Epidermal melanocyte (primary cell): ENCODE results near the gene TPSB2.
"Not testable (repeated sequence)": the region's sequence is repeated elsewhere in the genome, so short reads cannot be mapped to it uniquely, and the experiment has no call there.

Experiments used
- DNase-seq: peaks from one replicate; pipeline ENCODE4 v3.0.0; 2011; ENCODE audit warnings: low spot score; ENCODE audit not compliant: insufficient read length

Gene TPSB2

DNA sequence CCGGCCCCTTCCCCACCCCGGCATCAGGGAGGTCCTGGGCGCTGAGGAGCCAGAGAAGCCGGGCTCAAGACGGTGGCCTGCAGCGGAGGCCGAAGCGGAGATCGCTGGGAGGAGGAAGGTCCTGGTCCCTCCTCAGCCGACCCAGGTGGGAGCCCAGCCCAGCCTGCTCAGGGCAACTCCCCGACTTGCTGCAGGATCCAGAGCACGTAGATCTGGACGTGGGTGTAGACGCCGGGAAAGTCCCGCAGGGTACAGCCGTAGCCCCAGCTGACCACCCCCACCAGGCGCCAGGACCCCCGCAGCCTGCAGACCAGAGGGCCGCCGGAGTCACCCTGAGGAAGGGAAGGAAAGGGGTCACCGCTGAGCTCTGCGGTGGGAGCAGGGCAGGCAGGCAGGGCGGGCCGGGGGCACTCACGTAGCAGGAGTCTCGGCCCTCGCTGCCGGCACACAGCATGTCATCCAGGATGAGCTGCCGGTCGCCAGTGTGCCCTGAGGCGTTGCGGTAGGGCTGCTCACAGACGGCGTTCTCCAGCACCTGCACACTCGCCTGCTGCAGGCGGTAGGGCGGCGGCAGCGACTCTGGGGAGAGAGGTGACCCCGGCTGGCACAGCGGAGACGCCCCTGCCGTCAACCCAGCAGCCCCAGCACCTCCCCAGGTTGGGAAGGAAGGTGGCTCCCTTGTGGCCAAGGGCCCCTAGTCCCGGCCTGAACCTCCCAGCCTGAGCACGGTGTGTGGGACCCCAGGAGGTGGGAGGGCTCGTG, 31.3 kb upstream of the TPSB2 start:
- DNase-seq, result no peak

DNA sequence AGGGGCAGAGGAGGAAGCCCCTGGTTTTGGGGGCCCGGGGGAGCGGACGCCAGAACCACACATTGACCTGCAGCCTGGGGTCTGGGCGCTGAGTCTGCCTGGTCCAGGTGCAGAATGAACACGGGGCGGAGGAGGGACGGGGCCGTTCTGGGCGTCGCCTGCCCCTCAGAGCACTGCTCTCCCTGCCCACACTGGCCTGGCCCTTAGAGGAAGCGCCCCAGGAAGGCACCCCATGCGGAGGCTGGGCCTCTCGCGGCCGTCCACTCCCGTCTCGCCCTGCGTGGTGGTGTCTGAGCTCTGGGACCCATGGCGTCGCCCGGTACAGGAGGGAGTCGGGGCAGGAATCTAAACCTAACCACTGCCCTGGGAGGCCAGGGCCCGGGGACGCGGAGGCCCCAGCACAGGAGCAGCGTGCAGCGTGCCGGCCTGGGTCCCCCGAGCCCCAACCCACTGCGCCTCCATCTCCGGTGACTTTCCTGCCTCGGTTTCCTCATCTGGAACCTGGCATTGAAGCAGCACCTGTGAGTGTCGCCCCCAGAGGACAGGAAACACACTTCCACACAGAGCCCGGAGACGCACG, 30.2 kb upstream of the TPSB2 start:
- DNase-seq, result no peak

- DNase-seq, result no peak
These were observed 29.7 kb upstream of the TPSB2 start for GRCh38 chr16:1259760-1260068.

DNA sequence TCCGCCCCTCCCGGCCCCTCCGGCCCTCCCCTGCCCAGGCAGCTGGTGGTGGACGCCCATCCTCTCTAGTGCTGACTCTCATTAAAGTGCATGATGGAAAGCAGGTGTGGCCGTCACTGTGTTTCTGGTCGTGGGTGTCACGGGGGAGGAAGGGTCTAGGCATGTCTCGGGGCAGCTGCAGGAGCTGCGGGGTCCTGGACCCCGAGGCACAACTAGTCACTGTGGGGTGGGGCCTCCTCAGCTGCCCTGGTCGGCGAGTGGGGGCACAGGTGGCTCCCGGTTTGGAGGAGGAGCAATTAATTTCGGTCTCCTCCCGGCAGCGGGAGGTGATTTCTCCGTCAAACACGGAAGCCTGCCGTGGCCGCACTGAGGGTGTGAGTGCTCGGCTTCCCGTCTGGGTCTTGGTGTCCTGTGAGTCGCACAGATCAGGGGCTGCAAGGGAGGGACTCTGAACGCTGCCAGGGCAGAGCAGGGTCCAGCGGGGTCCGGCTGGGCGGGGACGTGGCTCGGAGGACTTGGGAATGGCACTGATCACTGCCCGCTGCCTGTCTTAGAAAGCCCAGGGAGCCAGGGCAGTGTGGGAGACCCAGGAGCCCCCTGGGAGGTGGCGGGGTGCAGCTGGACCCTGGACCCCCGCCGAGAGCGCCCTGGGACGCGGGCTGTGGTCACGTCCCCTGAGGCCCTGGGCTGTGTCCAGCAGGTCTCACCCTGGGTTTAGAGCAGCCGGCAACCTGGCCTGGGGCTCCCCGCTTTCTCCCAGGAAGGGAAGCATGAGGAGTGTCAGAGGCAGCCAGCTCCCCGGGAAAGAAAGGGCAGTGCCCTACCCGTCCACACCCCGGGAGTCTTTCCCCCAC, 29.1 kb upstream of the TPSB2 start:
- DNase-seq, result no peak

DNA sequence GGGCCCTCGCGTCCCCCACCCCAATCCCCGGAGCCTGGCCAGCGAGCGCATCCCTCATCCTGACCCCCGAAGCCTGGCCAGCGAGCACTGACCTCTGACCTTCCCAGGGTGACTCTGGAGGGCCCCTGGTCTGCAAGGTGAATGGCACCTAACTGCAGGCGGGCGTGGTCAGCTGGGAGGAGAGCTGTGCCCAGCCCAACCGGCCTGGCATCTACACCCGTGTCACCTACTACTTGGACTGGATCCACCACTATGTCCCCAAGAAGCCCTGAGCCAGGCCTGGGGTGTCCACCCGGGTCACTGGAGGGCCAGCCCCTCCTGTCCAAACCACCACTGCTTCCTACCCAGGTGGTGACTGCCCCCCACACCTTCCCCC, 28.2 kb upstream of the TPSB2 start:
- no peak for DNase-seq

DNA sequence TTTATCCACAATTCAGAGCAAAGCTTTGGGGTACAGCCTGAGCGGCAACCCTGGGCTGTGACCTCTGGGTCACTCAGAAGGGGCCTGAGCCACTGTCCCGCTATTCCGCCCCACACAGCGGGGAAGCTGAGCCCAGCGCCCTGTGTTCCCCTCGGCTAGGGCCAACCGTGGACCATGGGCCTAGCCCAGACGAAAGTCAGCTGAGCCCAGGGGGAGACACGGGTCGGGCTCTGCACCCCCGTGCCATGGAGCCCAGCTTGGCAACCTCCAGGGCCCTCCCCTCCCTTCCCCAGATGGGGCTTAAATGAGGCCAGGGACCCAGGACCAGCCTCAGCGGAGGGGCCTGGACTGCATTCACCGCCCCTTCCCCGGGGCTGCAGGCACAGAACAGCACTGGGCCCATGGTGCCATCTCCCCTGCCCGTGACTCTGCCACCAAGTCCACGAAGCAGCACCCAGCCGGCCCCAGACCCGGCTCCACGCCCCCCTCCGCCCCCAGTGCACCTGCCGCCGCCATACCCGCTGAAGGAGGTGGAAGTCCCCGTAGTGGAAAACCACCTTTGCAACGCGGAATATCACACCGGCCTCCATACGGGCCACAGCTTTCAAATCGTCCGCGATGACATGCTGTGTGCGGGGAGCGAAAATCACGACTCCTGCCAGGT, 27.7 kb upstream of the TPSB2 start:
- no peak for DNase-seq

- no peak for DNase-seq
These were observed 26.9 kb upstream of the TPSB2 start for GRCh38 chr16:1256874-1257322.

GRCh38 chr16:1256296-1256873, 26.4 kb upstream of the TPSB2 start:
- not testable (repeated sequence) for DNase-seq

DNA sequence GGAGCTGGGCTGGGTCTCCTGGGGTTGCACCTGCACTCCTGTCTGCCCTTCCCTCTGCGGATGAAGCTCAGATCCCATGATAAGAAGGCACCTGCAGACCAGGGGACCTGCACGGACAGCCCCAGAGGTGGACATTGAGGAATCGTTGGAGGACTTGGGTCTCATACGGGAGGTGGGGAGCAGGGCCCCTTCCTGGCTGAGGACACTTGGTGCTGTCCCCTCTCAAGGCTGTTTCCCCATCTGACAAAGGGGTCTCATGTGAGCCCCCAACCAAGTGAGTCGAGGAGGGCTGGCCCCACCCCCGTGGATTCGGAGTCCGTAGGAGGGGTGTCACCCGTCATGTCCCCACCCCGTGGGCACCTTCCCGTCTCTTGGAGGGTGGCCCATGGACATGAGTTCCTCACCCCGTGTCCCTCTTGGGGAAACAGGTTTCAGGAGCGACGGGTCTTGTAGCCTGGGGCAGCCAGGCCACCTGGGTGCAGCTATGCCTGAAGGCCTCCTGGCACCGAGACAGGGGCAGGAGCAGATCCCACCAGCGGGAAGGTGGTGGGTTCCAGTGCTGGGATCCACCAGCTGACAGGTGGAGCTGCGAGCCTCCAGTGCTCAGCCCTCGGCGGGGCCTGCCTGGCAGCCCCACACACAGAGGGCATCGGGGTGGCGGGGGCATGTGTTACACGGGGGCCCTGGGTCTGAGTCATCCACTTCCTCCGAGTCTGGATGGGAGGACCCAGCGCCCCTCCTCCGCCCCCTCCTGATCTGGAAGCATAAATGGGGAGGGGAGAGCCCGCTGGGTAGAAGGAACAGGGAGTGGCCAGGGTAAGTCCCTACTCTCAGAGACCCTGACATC, 25.5 kb upstream of the TPSB2 start, which contains the start of gene TPSD1:
TPSD1 (plus strand) TSS at position 794 of the 847 bp plus-strand sequence. CDS start 212 bp downstream, outside the sequence.
- DNase-seq, result not testable (repeated sequence)

GRCh38 chr16:1254821-1255220, 24.8 kb upstream of the TPSB2 start:
- not testable (repeated sequence) for DNase-seq

- DNase-seq, result not testable (repeated sequence)
These were observed 23.8 kb upstream of the TPSB2 start for GRCh38 chr16:1253701-1254364.

GRCh38 chr16:1249031-1249755, 19.2 kb upstream of the TPSB2 start:
- DNase-seq, result not testable (repeated sequence)

GRCh38 chr16:1247903-1248537, 18.0 kb upstream of the TPSB2 start:
- DNase-seq, result not testable (repeated sequence)

DNA sequence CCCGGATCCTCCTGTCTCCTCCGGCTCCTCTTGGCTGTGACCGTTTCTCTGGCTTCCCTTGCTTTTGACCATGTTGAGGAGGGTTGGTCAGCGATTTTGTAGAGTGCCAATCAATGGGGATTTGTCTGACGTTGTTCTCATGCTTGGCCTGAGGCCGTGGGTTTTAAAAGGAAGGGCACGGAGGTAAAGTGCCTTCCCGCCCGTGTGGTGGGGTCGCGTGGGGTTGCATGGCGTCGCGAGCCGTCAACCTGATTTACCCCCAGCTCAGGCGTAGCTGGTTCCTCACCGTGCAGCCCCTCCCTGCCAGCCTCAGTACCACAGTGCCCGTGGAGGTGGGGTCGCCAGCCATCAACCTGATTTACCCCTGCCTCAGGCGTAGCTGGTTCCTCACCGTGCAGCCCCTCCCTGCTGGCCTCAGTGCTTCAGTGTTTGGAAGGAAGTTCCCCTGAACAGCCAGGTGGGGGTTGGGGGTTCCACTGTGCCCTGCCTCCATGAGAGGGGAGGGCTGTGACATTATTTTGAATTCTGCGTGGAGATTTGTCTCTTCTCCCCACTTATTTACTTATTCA, 15.6 kb upstream of the TPSB2 start:
- no peak for DNase-seq

DNA sequence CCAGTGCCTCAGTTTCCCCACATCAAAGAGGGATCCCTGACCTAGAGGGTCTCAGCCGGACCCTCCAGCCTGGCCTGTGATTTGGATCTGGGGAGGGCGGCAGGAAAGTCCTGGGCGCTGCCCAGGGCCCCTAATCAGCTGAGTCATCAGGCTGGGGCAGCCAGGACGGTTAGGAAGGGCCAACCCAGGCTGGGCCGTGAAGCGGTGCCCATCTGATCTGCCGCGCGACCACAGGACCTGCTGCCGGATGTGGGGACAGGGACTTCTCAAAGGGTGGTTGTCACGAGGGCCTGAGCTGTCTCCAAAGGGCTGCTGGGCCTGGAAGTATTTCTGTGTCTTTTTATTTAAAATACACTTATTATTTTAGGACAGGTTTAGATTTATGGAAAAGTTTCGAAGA, 14.9 kb upstream of the TPSB2 start:
- no peak for DNase-seq

- DNase-seq, result not testable (repeated sequence)
These were observed 14.2 kb upstream of the TPSB2 start for GRCh38 chr16:1243907-1244850.

DNA sequence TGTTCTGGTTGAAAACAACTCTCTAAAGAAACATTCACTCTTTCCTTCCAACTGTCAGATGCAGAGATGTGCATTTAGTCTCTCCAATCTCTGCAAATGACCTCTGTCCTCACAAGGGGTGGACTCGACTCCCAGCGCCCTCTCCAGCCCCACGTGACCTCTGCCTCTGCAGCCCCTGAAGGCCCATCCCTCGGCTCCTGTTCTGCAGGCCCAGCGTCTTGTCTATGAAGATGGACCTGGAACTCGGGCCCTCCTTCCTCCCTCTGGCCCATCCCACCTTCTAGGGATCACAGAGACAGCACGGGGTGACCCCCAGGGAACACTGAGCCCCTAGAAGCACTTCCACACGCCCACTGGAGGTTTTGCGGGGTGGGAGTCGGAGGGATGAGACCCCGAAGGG, 13.4 kb upstream of the TPSB2 start:
- not testable (repeated sequence) for DNase-seq
